HCT116 (cell line): ENCODE measurements around the gene TIAM1.

Source experiments
- ATF3 ChIP-seq: IDR thresholded peaks from 2 replicates; pipeline ENCODE4 v1.6.1; 2012
- CTCF ChIP-seq, 3 experiments: fragments of 200-600 bp in 1 of 3; sonication (generic) in 1 of 3; IDR thresholded peaks in 2 of 3; conservative IDR thresholded peaks in 1 of 3; 2 replicates each; pipeline ENCODE4 v1.5.1; 2012 to 2017; ENCODE audit warnings: low read depth in 2 of 3, low read length in 2 of 3, antibody characterized with exemption in 1 of 3, borderline replicate concordance in 1 of 3, control low read depth in 1 of 3, mild to moderate bottlenecking in 1 of 3, mixed read lengths in 1 of 3, mixed run types in 1 of 3, moderate library complexity in 1 of 3; ENCODE audit not compliant: insufficient read depth in 1 of 3
- EZH2 ChIP-seq: fragments of 200-600 bp; sonication (generic); IDR thresholded peaks from 2 replicates; pipeline ENCODE4 v1.6.1; 2017; ENCODE audit warnings: antibody characterized with exemption, mixed run types
- EZH2phosphoT487 ChIP-seq: fragments of 200-600 bp; IDR thresholded peaks from 2 replicates; pipeline ENCODE4 v1.6.1; 2018; ENCODE audit warnings: antibody characterized with exemption, borderline replicate concordance
- FOSL1 ChIP-seq: IDR thresholded peaks from 2 replicates; pipeline ENCODE4 v1.6.1; 2012; ENCODE audit warnings: low read depth
- JUND ChIP-seq: IDR thresholded peaks from 2 replicates; pipeline ENCODE4 v1.6.1; 2012
- MAX ChIP-seq: IDR thresholded peaks from 2 replicates; pipeline ENCODE4 v1.6.1; 2012
- POLR2A ChIP-seq: IDR thresholded peaks from 2 replicates; pipeline ENCODE4 v1.7.0; 2011; ENCODE audit warnings: borderline replicate concordance; ENCODE audit not compliant: insufficient read depth, insufficient read length; ENCODE audit errors: extremely low read depth
- REST ChIP-seq: IDR thresholded peaks from 2 replicates; pipeline ENCODE4 v1.6.1; 2012; ENCODE audit warnings: low read depth

- TF ChIP-seq FOSL1 (no peak), EZH2phosphoT487 (no peak), MAX (no peak), CTCF (IDR thresholded peaks at IDR 0.05 in 2 of 3, conservative IDR thresholded peaks at IDR 0.05 in 1 of 3; ENCODE audit: borderline replicate concordance in 1 of 3, insufficient read depth in 1 of 3, low read depth in 2 of 3, low read length in 2 of 3) (no peak), EZH2 (no peak), REST (no peak), POLR2A (no peak), JUND (no peak), ATF3 (no peak)
These were observed 159.2 kb downstream of the TIAM1 start for GRCh38 chr21:31184876-31185275.
